SJCRH30 (cell line): Measurements from ENCODE around the gene RSAD1. TPM values are rescaled to one million over a fixed set of nuclear protein-coding genes. Genes with fewer than 3 reads are reported as not detected.

Experiments
- DNase-seq, 2 experiments: peaks; one replicate each; pipeline ENCODE4 v3.0.0-alpha.2; 2015 to 2020
- H3K27ac ChIP-seq: fragments of 250-450 bp; sonication (Bioruptor Pico); 2 replicates; pipeline ENCODE4 v1.5.1; 2020; ENCODE audit warnings: mild to moderate bottlenecking, moderate library complexity
- H3K27me3 ChIP-seq: fragments of 250-450 bp; sonication (Bioruptor Pico); 2 replicates; pipeline ENCODE4 v1.5.1; 2020; ENCODE audit warnings: mild to moderate bottlenecking, moderate library complexity
- H3K36me3 ChIP-seq: fragments of 250-450 bp; sonication (Bioruptor Pico); 2 replicates; pipeline ENCODE4 v1.5.1; 2020; ENCODE audit warnings: mild to moderate bottlenecking, moderate library complexity
- H3K4me1 ChIP-seq: fragments of 250-450 bp; sonication (Bioruptor Pico); 2 replicates; pipeline ENCODE4 v1.5.1; 2020; ENCODE audit warnings: mild to moderate bottlenecking, moderate library complexity
- H3K4me3 ChIP-seq: fragments of 250-450 bp; sonication (Bioruptor Pico); 2 replicates; pipeline ENCODE4 v1.5.1; 2020; ENCODE audit warnings: mild to moderate bottlenecking, moderate library complexity
- H3K9me3 ChIP-seq: fragments of 250-450 bp; sonication (Bioruptor Pico); replicated peaks from 2 replicates; pipeline ENCODE4 v1.5.1; 2020; ENCODE audit warnings: mild to moderate bottlenecking, moderate library complexity
- total RNA-seq: library from RNA; depleted of rRNA; stranded (reverse); fragments of >200 nt; shearing (Covaris generic); gene quantifications from 2 replicates; pipeline ENCODE4 v1.2.3, GENCODE V29; 2014; rRNA removed

RSAD1 gene
- total RNA-seq, 1 experiment from 2014 or later = 17.3 TPM

DNA sequence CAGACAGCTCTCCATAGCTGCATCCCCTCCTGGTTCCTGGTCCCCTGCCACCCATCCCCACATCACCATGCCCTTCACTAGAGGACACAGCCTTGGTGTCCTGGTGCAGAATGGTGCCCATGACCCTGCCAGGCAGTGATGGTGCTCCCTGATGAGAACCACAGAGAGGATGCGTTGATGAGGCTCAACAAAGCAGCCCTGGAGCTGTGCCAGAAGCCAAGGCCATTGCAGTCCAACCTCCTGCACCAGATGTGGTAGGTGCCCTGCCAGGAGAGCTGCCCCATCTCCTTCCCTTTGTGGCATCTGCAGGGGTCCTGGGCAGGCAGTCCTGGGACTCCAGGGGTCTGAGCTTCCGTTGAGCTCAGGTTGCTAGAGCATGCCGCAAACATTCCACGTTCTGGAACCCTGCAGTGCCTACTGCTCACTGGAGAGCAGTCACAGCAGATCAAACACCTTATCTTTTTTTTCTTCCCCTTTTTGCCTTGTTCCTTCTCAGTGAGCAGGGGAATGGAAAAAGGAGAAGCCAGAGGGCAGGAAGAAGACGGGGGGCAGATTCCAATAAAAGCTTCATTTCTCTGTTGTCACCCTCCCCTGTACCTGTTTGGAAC lies 48.6 kb downstream of the RSAD1 start:
- H3K9me3 ChIP-seq = no peaks in the 10 kb centered on the region
- H3K4me1 ChIP-seq = peaks cover 10% of the 10 kb centered on the region
- no peak for DNase-seq
- no peaks in the 10 kb centered on the region for H3K36me3 ChIP-seq
- no peak overlapping the region for H3K4me3 ChIP-seq
- no peak overlapping the region for H3K27ac ChIP-seq
- H3K27me3 ChIP-seq = peaks cover 5% of the 10 kb centered on the region; the same call in 1 of the 2 replicates

DNA sequence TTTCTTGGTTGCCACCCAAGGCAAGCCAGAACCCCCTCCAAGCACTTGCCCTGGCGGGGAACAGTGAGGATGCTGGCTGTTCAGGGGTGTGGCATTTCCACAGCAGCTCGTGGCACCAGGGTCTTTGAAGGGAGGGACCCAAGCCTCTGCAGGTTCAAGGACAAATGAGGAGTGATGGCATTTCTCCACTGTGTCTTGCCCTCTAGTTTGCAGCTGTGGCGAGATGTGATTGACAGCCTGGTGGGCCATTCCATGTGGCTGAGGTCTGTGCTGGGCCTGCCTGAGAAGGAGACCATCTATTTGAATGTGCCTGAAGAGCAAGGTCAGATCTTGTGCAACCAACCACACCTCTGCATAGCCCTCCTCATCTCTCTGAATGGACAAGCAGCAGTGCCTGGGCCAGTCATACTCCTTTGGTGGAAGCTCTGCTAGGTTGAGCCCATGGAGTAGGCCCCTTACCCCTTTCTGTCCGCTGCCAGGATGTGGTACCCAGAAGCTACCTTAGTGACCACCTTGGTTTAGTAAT lies 49.4 kb downstream of the RSAD1 start:
- peaks cover 11% of the 10 kb centered on the region; the same call in 1 of the 2 replicates for H3K27me3 ChIP-seq

DNA sequence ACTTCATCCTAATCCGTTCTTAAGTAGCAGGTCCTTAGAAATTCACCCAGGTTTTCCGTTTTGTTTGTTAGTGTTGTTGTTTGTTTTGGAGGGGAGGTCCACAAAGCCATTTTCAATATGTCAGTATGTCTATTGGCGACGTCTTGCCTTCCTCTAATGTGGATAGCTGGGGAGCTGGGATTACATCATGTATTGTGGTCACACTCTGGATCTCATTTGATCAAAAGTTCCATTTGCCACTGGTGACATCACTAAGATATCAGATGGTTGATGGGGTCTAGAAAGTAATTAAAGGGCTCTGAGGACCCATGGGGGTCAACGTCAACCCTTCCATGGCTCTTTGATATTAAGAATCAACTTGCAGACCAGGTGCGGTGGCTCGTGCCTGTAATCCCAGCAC lies 51.2 kb downstream of the RSAD1 start:
- no peaks in the 10 kb centered on the region for H3K4me1 ChIP-seq
- no peak for DNase-seq
- no peaks in the 10 kb centered on the region for H3K36me3 ChIP-seq
- no peak overlapping the region for H3K27ac ChIP-seq
- H3K9me3 ChIP-seq = no peaks in the 10 kb centered on the region
- H3K4me3 ChIP-seq = no peak overlapping the region
- H3K27me3 ChIP-seq = peaks cover 11% of the 10 kb centered on the region; the same call in 1 of the 2 replicates

More for the DNA sequence above, 49.4 kb downstream of the RSAD1 start:
- Histone ChIP-seq H3K9me3 (no peaks in the 10 kb centered on the region), H3K4me1 (peaks cover 7% of the 10 kb centered on the region), H3K4me3 (no peak overlapping the region), H3K27ac (no peak overlapping the region), H3K36me3 (no peaks in the 10 kb centered on the region)
- DNase-seq = no peak

DNA sequence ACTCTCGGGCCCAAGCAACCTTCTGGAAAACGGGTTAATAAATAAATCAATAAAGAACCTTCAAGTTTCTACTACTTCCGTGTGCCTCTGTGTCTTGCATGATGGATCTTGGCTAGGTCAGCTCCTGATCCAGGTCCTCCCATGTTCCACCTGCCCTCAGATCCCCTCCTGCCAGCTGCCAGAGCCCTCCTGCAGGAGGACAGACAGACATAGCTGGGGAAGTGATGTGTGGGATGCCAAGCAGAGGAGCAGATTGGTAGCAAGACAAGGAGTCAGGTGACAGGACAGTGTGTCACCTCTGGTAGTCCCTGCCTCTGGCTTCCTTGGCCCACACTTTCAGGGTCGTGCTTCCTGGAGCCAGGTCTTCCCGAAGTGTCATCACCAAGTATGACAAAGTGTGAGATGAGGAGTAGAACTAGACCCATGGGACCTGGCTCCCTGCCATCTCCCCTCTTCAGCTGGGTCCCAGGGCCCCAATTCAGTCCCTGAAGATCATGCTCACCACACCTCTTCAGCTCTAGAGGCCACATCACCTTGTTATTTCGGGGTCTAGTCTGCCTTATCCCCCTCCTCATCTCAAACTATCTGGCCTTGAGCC lies 52.9 kb downstream of the RSAD1 start:
- Histone ChIP-seq H3K36me3 (no peaks in the 10 kb centered on the region), H3K4me1 (no peaks in the 10 kb centered on the region), H3K4me3 (no peak overlapping the region), H3K9me3 (no peaks in the 10 kb centered on the region), H3K27ac (no peak overlapping the region), H3K27me3 (peaks cover 11% of the 10 kb centered on the region; the same call in 1 of the 2 replicates)
- no peak for DNase-seq

DNA sequence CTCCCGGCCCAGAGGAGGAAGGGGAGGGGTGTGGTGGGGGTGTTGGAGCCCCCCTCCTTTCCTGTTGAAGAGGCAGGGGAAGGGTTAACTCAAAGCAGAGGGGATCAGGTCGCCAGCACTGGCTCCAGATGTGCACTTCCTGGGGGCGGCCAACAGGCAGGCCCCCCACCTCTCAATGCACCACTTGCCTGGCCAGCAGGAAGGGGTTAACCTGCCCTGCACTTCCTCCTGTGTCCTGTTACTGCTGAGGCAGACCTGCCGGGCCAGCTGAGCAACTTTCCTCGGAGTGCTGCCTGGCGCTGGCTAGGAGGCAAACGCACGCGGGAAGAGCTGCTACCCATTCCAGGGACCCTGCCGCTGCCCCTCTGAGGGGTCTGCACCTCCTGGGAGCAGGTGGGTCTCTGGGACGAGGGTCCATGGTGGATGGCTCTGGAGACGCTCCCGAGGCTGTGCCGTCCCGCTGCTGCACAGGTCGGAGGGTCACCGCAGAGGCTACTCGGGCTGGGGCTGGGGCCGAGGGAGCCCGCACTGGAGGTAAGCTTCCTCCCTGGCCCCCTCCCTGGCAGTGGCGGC lies 53.9 kb downstream of the RSAD1 start, which contains the start of gene EPN3:
Gene EPN3, plus strand, starts transcription at position 284 of the 573 bp plus-strand sequence. CDS start 3,822 bp downstream, outside the sequence.
- H3K4me1 ChIP-seq = no peaks in the 10 kb centered on the region
- H3K9me3 ChIP-seq = no peaks in the 10 kb centered on the region
- no peak for DNase-seq
- H3K27ac ChIP-seq = no peak within 1 kb of the TSS
- no peaks in the 10 kb centered on the region for H3K36me3 ChIP-seq
- peaks cover 11% of the 10 kb centered on the region; the same call in 1 of the 2 replicates for H3K27me3 ChIP-seq
- H3K4me3 ChIP-seq = no peak within 1 kb of the TSS

DNA sequence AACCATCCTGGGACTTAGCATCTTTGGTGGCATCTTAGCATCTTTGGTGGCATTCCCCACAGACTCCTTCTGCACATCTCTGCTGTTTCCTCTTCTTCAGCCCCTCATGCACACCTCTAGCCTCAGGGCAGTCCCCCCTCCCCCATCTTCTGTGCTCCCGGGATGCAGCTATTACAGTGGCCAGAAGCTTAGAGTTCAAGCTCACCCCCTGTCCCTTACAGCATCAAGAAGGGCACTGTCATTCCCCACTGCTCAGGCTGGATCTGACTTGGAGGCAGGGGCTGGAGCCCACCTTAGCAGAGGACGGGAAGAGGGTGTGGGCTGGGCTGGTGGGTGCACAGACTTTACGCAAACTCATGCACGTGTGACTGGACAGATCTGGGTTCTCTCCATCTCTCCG lies 54.5 kb downstream of the RSAD1 start:
- no peak overlapping the region for H3K4me3 ChIP-seq
- no peak overlapping the region for H3K27ac ChIP-seq
- H3K27me3 ChIP-seq = peaks cover 11% of the 10 kb centered on the region; the same call in 1 of the 2 replicates
- no peaks in the 10 kb centered on the region for H3K4me1 ChIP-seq
- H3K9me3 ChIP-seq = no peaks in the 10 kb centered on the region
- no peak for DNase-seq
- no peaks in the 10 kb centered on the region for H3K36me3 ChIP-seq

DNA sequence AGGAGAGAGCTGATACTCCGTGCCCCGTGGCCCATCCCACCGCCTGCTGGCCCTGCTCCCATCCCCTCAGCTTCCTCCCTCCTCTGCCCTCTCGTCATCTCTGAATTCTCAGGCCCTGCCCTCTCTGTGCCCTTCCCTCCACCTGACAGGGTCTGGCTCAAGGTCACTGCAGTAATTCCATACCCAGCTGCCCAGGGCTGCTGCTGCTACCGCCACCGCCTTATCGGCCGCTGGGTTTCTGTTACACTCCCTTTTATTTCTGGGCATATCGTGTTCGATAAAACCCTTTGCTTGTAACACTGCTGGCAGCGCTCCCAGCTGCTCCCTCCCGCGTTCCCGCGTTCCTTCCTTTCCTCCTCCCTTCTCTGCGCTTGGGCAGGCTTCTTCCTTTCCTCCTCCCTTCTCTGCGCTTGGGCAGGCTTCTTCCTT lies 55.1 kb downstream of the RSAD1 start:
- Histone ChIP-seq H3K4me1 (no peaks in the 10 kb centered on the region), H3K27ac (no peak overlapping the region), H3K36me3 (no peaks in the 10 kb centered on the region), H3K27me3 (peaks cover 11% of the 10 kb centered on the region; the same call in 1 of the 2 replicates), H3K9me3 (no peaks in the 10 kb centered on the region), H3K4me3 (no peak overlapping the region)
- peak in 1 of 2 experiments; percentile 33 for DNase-seq

DNA sequence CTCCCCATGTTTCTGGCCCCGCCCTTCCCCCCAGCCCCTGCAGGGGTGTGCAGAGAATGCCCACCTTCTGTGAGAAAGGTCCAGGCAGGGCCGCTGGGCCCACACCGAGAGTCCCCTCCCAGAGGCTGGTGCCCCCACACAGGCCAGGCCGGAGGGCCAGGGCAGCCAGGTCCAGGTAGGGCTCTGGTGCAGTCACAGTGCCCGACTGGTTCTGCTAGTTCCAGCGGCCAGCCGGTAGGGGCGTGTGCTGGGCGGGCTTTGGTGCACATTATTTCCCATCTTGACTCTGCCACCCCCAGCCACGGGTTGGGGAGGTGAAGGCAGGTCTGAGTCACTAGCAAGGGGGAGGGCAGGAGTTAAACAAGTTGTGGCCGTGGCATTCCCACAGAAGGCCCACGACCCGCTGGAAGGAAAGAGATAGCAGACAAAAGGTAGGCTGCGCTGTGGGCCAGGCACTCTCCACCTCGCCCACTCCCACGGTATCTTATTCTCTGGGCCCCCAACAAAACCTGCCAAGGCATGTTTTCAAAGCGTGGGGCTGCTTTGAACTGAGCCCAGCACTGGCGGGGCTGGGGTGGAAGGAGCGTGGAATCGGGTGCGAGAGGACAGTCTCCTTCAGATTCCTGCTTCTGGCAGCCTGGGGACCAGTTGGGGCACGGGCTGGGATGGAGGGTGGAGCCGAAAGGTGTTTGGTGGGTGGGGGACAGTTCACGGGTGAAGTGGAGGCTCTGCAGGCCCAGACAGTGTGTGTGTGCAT lies 55.7 kb downstream of the RSAD1 start:
- no peak for DNase-seq
- H3K4me3 ChIP-seq = no peak overlapping the region
- H3K9me3 ChIP-seq = no peaks in the 10 kb centered on the region
- H3K36me3 ChIP-seq = no peaks in the 10 kb centered on the region
- no peaks in the 10 kb centered on the region for H3K4me1 ChIP-seq
- peaks cover 11% of the 10 kb centered on the region; the same call in 1 of the 2 replicates for H3K27me3 ChIP-seq
- H3K27ac ChIP-seq = no peak overlapping the region

DNA sequence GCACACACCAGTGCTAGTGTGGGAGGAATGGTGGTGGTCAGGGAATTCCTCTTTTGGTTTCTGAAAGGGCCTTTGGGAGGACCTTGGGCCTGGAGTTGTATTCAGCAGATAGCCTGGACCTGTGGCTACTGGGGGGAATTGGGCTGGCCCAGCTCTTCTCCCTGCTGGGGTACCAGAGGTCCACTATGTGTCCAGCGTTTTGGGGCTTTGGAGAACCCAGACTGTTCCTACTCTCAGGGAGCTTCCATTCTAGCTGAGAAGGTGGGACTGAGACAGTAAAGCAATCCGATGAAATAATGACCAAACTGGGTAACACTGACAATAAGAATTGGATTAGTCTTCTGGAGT lies 56.3 kb downstream of the RSAD1 start:
- H3K4me1 ChIP-seq = no peaks in the 10 kb centered on the region
- DNase-seq = no peak
- peaks cover 11% of the 10 kb centered on the region; the same call in 1 of the 2 replicates for H3K27me3 ChIP-seq
- H3K36me3 ChIP-seq = no peaks in the 10 kb centered on the region
- no peak overlapping the region for H3K4me3 ChIP-seq
- H3K27ac ChIP-seq = no peak overlapping the region
- no peaks in the 10 kb centered on the region for H3K9me3 ChIP-seq

DNA sequence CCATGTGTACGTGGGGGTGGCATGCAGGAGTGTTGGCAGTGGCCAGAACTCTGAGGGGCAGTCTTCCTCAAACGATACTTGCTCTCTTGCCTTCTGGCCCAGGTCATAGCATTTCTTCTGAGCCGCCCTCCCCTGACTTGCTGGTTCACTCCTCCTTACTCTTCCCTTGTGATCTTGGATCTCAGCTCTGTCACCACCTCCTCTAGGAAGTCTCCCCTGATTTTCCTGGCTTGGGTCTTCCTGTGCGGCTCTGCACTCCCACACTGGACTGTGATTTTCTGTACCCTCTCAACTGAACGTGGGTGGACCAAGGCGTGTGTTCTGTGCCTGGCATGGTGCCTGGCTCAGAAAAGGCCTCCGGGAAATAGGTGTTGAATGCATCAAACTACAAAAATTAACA lies 56.7 kb downstream of the RSAD1 start:
- Histone ChIP-seq H3K4me1 (no peaks in the 10 kb centered on the region), H3K27me3 (peaks cover 11% of the 10 kb centered on the region; the same call in 1 of the 2 replicates), H3K9me3 (no peaks in the 10 kb centered on the region), H3K4me3 (no peak overlapping the region), H3K36me3 (no peaks in the 10 kb centered on the region), H3K27ac (no peak overlapping the region)
- no peak for DNase-seq

Other genes starting within 250 kb of the RSAD1 start
- not detected in 2 replicates for gene TMEM92, start 204.4 kb upstream of the RSAD1 start, total RNA-seq
- 17.9 and 18.5 TPM in 2 replicates for gene XYLT2, start 132.7 kb upstream of the RSAD1 start, total RNA-seq
- 43.8 and 44.4 TPM in 2 replicates for gene MRPL27, start 105.7 kb upstream of the RSAD1 start, total RNA-seq
- gene EME1, start 105.6 kb upstream of the RSAD1 start, total RNA-seq = 18.4 and 20.8 TPM in 2 replicates
- 89.4 and 89.5 TPM in 2 replicates for gene LRRC59, start 81.3 kb upstream of the RSAD1 start, total RNA-seq
- gene ACSF2, start 52.6 kb upstream of the RSAD1 start, total RNA-seq = 6.3 and 6.7 TPM in 2 replicates
- not detected in 2 replicates for gene CHAD, start 10.0 kb upstream of the RSAD1 start, total RNA-seq
- gene MYCBPAP, start 29.6 kb downstream of the RSAD1 start, total RNA-seq = not detected in 2 replicates
- not detected in 2 replicates for gene EPN3, start 53.9 kb downstream of the RSAD1 start, total RNA-seq
- 12.0 and 13.1 TPM in 2 replicates for gene SPATA20, start 68.3 kb downstream of the RSAD1 start, total RNA-seq
- 3.5 and 4.2 TPM in 2 replicates for gene CACNA1G, start 81.9 kb downstream of the RSAD1 start, total RNA-seq
- 0.10 and 0.16 TPM in 2 replicates for gene ABCC3, start 156.0 kb downstream of the RSAD1 start, total RNA-seq
- 42.3 and 48.1 TPM in 2 replicates for gene ANKRD40, start 229.1 kb downstream of the RSAD1 start, total RNA-seq
- 54.9 and 84.7 TPM in 2 replicates for gene LUC7L3, start 240.7 kb downstream of the RSAD1 start, total RNA-seq